ENCODE results near the gene KLHDC4.
"Not testable (repeated sequence)": the region's sequence is repeated elsewhere in the genome, so short reads cannot be mapped to it uniquely, and the experiment has no call there.

Gene KLHDC4

DNA sequence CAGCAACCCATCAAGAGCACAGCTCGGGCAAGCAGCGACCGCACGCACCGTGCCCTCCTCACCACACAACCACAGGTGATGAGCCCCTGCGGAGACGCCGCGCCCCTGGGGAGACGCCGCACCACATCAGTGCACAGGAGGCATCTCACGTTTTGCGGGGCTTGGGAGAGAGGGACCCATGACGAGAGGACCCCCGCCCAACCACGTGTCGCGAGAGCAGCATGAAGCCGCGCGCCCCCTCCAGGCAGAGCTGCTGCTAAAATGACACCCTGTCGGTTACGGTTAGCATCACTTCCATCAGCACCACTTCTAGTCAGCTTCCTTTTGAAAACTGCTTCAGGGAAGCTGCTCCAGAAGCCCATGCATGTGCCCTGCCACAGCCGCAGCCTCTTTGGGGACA is 45.3 kb downstream of the KLHDC4 start:
- TF ChIP-seq, protein P1, sequence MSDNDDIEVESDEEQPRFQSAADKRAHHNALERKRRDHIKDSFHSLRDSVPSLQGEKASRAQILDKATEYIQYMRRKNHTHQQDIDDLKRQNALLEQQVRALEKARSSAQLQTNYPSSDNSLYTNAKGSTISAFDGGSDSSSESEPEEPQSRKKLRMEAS (IDR thresholded peaks at IDR 0.05; ENCODE audit: low read depth, low read length), result no peak
- TF ChIP-seq, protein P2, sequence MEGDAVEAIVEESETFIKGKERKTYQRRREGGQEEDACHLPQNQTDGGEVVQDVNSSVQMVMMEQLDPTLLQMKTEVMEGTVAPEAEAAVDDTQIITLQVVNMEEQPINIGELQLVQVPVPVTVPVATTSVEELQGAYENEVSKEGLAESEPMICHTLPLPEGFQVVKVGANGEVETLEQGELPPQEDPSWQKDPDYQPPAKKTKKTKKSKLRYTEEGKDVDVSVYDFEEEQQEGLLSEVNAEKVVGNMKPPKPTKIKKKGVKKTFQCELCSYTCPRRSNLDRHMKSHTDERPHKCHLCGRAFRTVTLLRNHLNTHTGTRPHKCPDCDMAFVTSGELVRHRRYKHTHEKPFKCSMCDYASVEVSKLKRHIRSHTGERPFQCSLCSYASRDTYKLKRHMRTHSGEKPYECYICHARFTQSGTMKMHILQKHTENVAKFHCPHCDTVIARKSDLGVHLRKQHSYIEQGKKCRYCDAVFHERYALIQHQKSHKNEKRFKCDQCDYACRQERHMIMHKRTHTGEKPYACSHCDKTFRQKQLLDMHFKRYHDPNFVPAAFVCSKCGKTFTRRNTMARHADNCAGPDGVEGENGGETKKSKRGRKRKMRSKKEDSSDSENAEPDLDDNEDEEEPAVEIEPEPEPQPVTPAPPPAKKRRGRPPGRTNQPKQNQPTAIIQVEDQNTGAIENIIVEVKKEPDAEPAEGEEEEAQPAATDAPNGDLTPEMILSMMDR (IDR thresholded peaks at IDR 0.05; ENCODE audit: low read depth, low read length), result no peak
- no peak for DNase-seq (ENCODE audit: low read depth)

GRCh38 chr16:87718831-87719230 is 47.0 kb downstream of the KLHDC4 start:
- not testable (repeated sequence) for H3K4me3 ChIP-seq (ENCODE audit: low read depth, low read length); DNase-seq (ENCODE audit: low read depth)

More for the DNA sequence above, 45.3 kb downstream of the KLHDC4 start:
- H3K4me3 ChIP-seq (ENCODE audit: low read depth, low read length), result no peak overlapping the region

DNA sequence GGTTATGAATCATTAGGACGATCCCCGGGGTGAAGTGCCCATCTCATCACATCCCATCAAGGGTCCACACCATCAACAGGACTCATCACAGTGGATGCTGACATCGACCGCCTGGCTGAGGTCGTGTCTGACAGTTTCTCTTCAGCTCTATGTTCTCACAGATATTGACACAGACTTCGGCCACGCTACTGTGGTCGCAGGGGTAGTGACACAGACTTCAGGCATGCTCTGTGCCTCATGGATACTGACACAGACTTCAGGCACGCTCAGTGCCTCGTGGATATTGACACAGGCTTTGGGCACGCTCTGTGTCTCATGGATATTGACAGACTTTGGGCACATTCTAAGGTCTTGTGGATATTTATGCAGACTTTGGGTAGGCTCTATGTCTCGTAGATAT is 50.1 kb downstream of the KLHDC4 start:
- TF ChIP-seq MYC (IDR thresholded peaks at IDR 0.05; ENCODE audit: low read depth, low read length), result no peak
- TF ChIP-seq, protein P1 (IDR thresholded peaks at IDR 0.05; ENCODE audit: low read depth, low read length), result no peak
- TF ChIP-seq POLR2A (IDR thresholded peaks at IDR 0.05; ENCODE audit: extremely low read depth, insufficient read length), result no peak
- TF ChIP-seq, protein P2 (IDR thresholded peaks at IDR 0.05; ENCODE audit: low read depth, low read length), result no peak
- DNase-seq (ENCODE audit: low read depth), result no peak
- H3K4me3 ChIP-seq (ENCODE audit: low read depth, low read length), result no peak overlapping the region

- TF ChIP-seq, protein P2 (IDR thresholded peaks at IDR 0.05; ENCODE audit: low read depth, low read length), result no peak
- TF ChIP-seq, protein P1 (IDR thresholded peaks at IDR 0.05; ENCODE audit: low read depth, low read length), result no peak
- no peak for TF ChIP-seq MYC (IDR thresholded peaks at IDR 0.05; ENCODE audit: low read depth, low read length)
- TF ChIP-seq POLR2A (IDR thresholded peaks at IDR 0.05; ENCODE audit: extremely low read depth, insufficient read length), result no peak
- DNase-seq (ENCODE audit: low read depth), result no peak
- no peak overlapping the region for H3K4me3 ChIP-seq (ENCODE audit: low read depth, low read length)
These were observed 50.6 kb downstream of the KLHDC4 start for GRCh38 chr16:87715231-87715630.

GRCh38 chr16:87713451-87714229 is 52.1 kb downstream of the KLHDC4 start:
- no peak for DNase-seq (ENCODE audit: low read depth)
- no peak overlapping the region for H3K4me3 ChIP-seq (ENCODE audit: low read depth, low read length)
- TF ChIP-seq, protein P1 (IDR thresholded peaks at IDR 0.05; ENCODE audit: low read depth, low read length), result no peak
- TF ChIP-seq, protein P2 (IDR thresholded peaks at IDR 0.05; ENCODE audit: low read depth, low read length), result no peak
- TF ChIP-seq MYC (IDR thresholded peaks at IDR 0.05; ENCODE audit: low read depth, low read length) (no peak), POLR2A (IDR thresholded peaks at IDR 0.05; ENCODE audit: extremely low read depth, insufficient read length) (no peak)

GRCh38 chr16:87712184-87712762 is 53.5 kb downstream of the KLHDC4 start:
- no peak overlapping the region for H3K4me3 ChIP-seq (ENCODE audit: low read depth, low read length)
- DNase-seq (ENCODE audit: low read depth), result no peak
- TF ChIP-seq MYC (IDR thresholded peaks at IDR 0.05; ENCODE audit: low read depth, low read length), result no peak
- TF ChIP-seq, protein P1 (IDR thresholded peaks at IDR 0.05; ENCODE audit: low read depth, low read length), result no peak
- TF ChIP-seq, protein P2 (IDR thresholded peaks at IDR 0.05; ENCODE audit: low read depth, low read length), result no peak
- TF ChIP-seq POLR2A (IDR thresholded peaks at IDR 0.05; ENCODE audit: extremely low read depth, insufficient read length), result no peak
